BJ (cell line): Measurements from ENCODE around the gene SSBP3. TPM values are rescaled to one million over a fixed set of nuclear protein-coding genes. Genes with fewer than 3 reads are reported as not detected.
"Not testable (repeated sequence)": the region's sequence is repeated elsewhere in the genome, so short reads cannot be mapped to it uniquely, and the experiment has no call there.

ENCODE experiments used
- CTCF ChIA-PET: fragments of 350-600 bp; formaldehyde crosslinking; extraction: SDS; loops from one replicate; lab custom pipeline; 2021; ENCODE audit warnings: antibody characterized with exemption, inconsistent platforms; lab: Yijun Ruan, JAX
- POLR2A ChIA-PET: fragments of 300-600 bp; sonication (Branson Sonifier 250); formaldehyde crosslinking; extraction: SDS; loops from one replicate; lab custom pipeline; 2021; ENCODE audit warnings: antibody characterized with exemption; lab: Charles Lee
- DNase-seq: peaks from one replicate; pipeline ENCODE4 v3.0.0-alpha.2; 2011; ENCODE audit warnings: low read depth
- H3K27me3 ChIP-seq: 2 replicates; pipeline ENCODE4 v1.6.0; 2011; ENCODE audit warnings: low read length; ENCODE audit not compliant: control insufficient read depth, insufficient read depth
- H3K36me3 ChIP-seq: 2 replicates; pipeline ENCODE4 v1.5.1; 2011; ENCODE audit warnings: low read length; ENCODE audit not compliant: control insufficient read depth, insufficient read depth
- H3K4me3 ChIP-seq: 2 replicates; pipeline ENCODE4 v1.5.1; 2011; ENCODE audit warnings: low read depth, mild to moderate bottlenecking, control low read depth, low read length
- CTCF ChIP-seq: IDR thresholded peaks from 2 replicates; pipeline ENCODE4 v1.5.1; 2011; ENCODE audit warnings: low read depth, mild to moderate bottlenecking, control low read depth, inconsistent platforms, low read length, moderate library complexity; ENCODE audit not compliant: insufficient read depth
- polyA plus RNA-seq: library from polyadenylated mRNA; depleted of rRNA; stranded (reverse); fragments of >200 nt; gene quantifications from 2 replicates; pipeline ENCODE4 v1.2.3, GENCODE V29; 2011

The SSBP3 gene
- polyA plus RNA-seq, 1 experiment = 25.9 TPM

GRCh38 chr1:54394104-54394503 lies 12.1 kb downstream of the SSBP3 start:
- TF ChIP-seq CTCF = no peak
- Histone ChIP-seq H3K27me3 (no peaks in the 10 kb centered on the region), H3K36me3 (peaks cover 28% of the 10 kb centered on the region), H3K4me3 (no peak overlapping the region)
- ChIA-PET CTCF (interaction anchor here (1.0 to 1.4 kb wide), 2 partner anchors 9 kb away, joined by 4 to 5 read pairs; no protein-coding TSS in a partner anchor), POLR2A (interaction anchor here (0.6 kb wide), 1 partner anchor 43 kb away, joined by 3 read pairs; no protein-coding TSS in a partner anchor)
- DNase-seq = no peak

- H3K36me3 ChIP-seq = peaks cover 23% of the 10 kb centered on the region
- no peaks in the 10 kb centered on the region for H3K27me3 ChIP-seq
- ChIA-PET CTCF (no interaction called here), POLR2A (no interaction called here)
- no peak for DNase-seq
- no peak for TF ChIP-seq CTCF
- H3K4me3 ChIP-seq = no peak overlapping the region
Measured at GRCh38 chr1:54392401-54392800, 13.8 kb downstream of the SSBP3 start.

GRCh38 chr1:54391450-54392209 lies 14.6 kb downstream of the SSBP3 start:
- no peak for TF ChIP-seq CTCF
- DNase-seq = no peak
- ChIA-PET CTCF (no interaction called here), POLR2A (no interaction called here)
- H3K27me3 ChIP-seq = no peaks in the 10 kb centered on the region
- H3K4me3 ChIP-seq = no peak overlapping the region
- H3K36me3 ChIP-seq = peaks cover 19% of the 10 kb centered on the region

GRCh38 chr1:54390655-54391054 lies 15.5 kb downstream of the SSBP3 start:
- TF ChIP-seq CTCF = no peak
- H3K27me3 ChIP-seq = no peaks in the 10 kb centered on the region
- peaks cover 19% of the 10 kb centered on the region for H3K36me3 ChIP-seq
- CTCF ChIA-PET = interaction anchor here (0.6 kb wide), 1 partner anchor 39 kb away, joined by 3 read pairs; no protein-coding TSS in a partner anchor
- DNase-seq = no peak
- H3K4me3 ChIP-seq = no peak overlapping the region
- POLR2A ChIA-PET = no interaction called here

- POLR2A ChIA-PET, DNase-seq, H3K4me3 ChIP-seq, H3K27me3 ChIP-seq: not testable (repeated sequence)
- CTCF ChIA-PET = interaction anchor here (0.6 kb wide), 1 partner anchor 100 kb away, joined by 5 read pairs; no protein-coding TSS in a partner anchor
- peaks cover 14% of the 10 kb centered on the region for H3K36me3 ChIP-seq
Measured at GRCh38 chr1:54389608-54390007, 16.6 kb downstream of the SSBP3 start.

GRCh38 chr1:54387419-54387818 lies 18.8 kb downstream of the SSBP3 start:
- H3K4me3 ChIP-seq = no peak overlapping the region
- CTCF ChIA-PET = interaction anchor here (1.1 to 1.2 kb wide), 2 partner anchors 17 to 18 kb away, joined by 3 read pairs; no protein-coding TSS in a partner anchor

More at GRCh38 chr1:54387419-54387818, 18.8 kb downstream of the SSBP3 start:
- no peak for DNase-seq
- no peak for TF ChIP-seq CTCF
- POLR2A ChIA-PET = no interaction called here
- Histone ChIP-seq H3K36me3 (peaks cover 9% of the 10 kb centered on the region), H3K27me3 (no peaks in the 10 kb centered on the region)
